Measurements from ENCODE around the gene THBS3.
"Not testable (repeated sequence)": the region's sequence is repeated elsewhere in the genome, so short reads cannot be mapped to it uniquely, and the experiment has no call there.

The THBS3 gene

GRCh38 chr1:155208541-155209311 lies 1.0 kb upstream of the THBS3 start, which contains the start of gene MTX1:
Gene MTX1 (plus strand): TSS chr1:155208695. CDS start chr1:155208805, 110 bp downstream.
- peak; percentile 57 to 64 for DNase-seq (ENCODE audit: low read depth in 2 of 2)

DNA sequence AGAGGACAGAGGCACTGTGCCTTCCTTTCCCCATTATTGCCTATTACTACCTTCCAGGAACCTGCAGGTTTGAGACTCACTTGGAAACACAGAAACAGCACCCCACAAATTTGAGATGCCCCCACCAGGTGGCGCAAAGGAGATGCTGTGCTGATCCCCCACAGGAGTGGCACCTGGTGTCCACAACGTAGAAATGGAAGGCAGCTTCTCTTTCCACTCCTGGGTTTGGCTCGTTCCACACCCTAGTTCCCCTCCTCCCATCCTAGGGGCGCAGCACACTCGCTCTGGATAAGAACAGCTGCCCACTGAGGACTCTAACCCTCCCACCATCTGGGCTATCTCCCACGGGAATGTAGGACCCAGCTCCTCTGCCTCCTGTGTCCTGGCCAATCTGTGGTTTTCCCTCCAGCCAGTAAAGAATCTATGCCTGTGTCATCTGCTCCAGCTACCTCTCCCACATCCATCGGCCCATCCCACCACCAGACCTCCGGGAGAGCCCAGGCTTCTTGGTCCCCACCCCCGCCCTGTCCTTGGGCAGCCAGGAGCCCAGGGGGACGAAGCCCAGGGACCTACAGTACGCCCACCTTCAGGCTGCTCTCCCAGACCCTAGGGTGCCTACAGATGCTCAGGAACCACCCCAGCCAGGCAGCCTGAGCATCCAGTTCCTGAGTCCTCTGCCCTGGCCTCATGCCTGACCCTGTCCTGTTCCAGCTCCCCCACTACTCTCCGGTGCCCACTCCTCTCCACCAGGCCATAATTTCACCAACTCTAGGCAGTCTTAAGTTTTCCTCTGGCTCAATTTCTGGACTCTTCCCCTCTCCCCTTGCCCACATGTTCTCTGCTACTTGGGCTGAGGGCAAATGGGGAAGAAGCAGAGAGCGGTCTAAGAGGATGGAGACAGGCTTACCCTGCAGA lies 549 bp downstream of the THBS3 start:
- peak in 1 of 2 experiments; percentile 57 for DNase-seq (ENCODE audit: low read depth in 2 of 2)

- DNase-seq (ENCODE audit: low read depth in 2 of 2) = no peak
These were observed 1.6 kb downstream of the THBS3 start for GRCh38 chr1:155205969-155206593.

GRCh38 chr1:155205035-155205434 lies 2.7 kb downstream of the THBS3 start:
- DNase-seq (ENCODE audit: low read depth in 2 of 2) = no peak

DNA sequence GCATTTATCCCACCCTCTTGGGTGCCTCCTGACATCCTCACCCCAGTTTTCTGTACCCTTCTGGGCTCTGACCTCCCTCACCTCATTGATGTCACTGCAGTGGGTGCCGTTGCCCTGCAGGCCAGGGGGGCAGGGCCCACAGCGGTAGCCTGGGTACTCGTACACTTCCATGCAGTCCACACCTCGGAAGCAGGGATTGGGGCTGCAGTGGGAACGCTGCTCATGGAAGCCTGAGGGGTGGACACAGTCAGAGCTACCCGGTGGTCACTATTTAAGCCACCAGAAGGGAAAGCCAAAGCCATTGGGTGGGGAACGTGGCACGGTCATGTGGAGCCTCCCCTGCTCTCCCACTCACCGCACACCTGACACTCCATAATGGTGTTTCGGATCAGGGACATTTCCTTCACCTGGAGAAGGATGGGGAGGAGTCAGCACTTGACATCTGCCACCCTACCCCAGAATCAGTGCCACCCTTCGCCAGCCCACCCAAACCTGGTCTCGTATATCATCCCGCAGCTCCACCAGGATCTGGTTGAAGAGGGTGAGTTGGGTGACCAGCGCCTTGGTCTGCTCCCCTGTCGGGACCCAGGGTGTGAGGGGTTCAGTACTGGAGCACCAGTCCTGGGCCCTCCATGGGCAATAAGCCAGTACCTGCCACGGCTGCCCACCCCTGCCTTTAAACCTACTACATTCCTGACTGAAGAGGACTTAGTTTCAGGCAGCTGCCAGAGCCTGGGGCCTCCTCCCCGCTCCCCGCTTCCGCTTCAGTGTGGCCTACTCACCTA lies 4.8 kb downstream of the THBS3 start:
- DNase-seq (ENCODE audit: low read depth in 2 of 2) = no peak

GRCh38 chr1:155202198-155202597 lies 5.5 kb downstream of the THBS3 start:
- no peak for DNase-seq (ENCODE audit: low read depth in 2 of 2)

DNA sequence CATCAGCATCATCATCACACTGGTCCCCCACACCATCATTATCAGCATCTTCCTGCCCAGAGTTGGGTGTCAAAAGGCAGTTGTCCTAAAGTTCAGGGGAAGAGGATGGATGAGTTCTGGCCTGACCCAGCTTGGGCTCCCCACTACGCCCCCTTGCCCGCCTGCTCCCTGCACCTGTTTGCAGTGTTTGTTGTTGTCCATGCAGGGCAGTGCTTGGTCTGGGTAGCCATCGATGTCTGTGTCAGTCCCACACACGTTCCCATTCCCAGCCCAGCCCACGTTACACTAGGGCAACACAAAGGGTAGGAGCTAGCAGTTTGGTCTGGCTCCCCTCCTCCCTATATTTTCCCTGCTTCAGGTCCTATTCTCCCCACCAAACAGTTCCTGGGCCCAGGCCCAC lies 6.8 kb downstream of the THBS3 start:
- DNase-seq (ENCODE audit: low read depth in 2 of 2) = no peak

DNA sequence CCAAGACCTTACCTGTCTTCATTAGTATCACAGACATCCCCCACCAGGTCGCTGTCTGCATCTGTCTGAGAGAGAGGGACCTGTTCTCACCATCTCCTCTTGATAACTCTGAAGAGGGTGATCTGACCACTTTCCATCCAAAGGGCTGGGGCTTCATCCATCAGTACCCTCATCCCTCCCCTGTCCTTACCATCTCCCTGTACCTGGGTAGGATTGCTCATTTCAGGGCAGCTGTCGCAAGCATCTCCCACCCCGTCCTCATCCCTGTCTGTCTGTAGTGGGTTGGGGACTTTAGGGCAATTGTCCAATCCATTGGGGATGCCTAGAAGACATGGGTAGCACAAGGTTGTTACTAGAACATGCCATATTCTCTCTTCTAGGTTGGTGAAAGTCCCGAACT lies 7.9 kb downstream of the THBS3 start:
- no peak for DNase-seq (ENCODE audit: low read depth in 2 of 2)

DNA sequence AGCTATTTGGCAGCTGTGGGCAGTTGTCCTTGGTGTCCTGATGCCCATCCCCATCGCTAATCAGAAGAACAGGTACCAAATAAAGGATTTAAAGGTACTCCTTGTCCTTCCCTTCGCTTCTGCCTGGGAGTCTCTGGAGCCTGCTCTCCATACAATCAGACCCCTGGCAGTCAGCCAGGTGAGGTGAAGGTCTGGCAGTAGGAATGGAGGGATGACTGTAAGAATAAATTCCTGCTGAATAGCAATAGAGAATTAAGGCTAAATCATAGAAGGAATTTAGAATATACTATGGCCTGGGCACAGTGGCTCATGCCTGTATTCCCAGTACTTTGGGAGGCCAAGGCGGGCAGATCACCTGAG lies 9.2 kb downstream of the THBS3 start:
- DNase-seq (ENCODE audit: low read depth in 2 of 2) = no peak

DNA sequence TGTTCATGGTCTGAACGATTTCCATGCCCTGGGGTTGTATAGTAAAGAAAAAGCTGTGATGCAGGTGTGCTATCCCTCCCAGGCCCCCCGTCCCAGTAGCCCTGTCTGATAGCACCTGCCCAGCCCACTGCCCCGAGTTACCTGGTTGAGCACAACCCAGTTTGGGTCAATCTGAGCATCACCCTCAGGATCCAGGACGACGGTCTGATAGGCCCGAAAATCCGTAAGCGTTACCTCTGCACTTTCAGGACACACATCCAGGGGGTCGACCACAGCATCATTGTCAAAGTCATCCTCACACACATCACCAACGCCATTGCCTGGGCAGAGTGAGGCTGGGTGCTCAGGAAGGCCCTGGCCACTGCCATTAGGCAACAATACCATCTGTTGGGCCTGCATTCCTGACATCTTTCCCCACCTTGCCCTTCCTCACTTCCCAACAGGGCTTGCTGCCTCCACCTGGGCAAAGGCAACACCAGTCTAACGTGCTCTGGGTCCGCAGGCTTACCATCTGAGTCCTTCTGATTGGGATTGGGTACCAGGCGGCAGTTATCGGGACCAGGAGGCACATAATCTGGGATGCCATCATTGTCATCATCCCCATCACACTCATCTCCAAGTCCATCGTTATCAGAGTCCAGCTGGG lies 9.7 kb downstream of the THBS3 start:
- DNase-seq (ENCODE audit: low read depth in 2 of 2) = no peak

GRCh38 chr1:155196893-155197638 lies 10.6 kb downstream of the THBS3 start:
- no peak for DNase-seq (ENCODE audit: low read depth in 2 of 2)

- no peak for DNase-seq (ENCODE audit: low read depth in 2 of 2)
These were observed 11.4 kb downstream of the THBS3 start for GRCh38 chr1:155196103-155196892.

- no peak for DNase-seq (ENCODE audit: low read depth in 2 of 2)
These were observed 12.2 kb downstream of the THBS3 start for GRCh38 chr1:155195201-155196102.

- DNase-seq (ENCODE audit: low read depth in 2 of 2) = not testable (repeated sequence)
These were observed 13.8 kb downstream of the THBS3 start for GRCh38 chr1:155193991-155194240.

GRCh38 chr1:155193275-155193990 lies 14.3 kb downstream of the THBS3 start:
- peak; percentile 81 to 83 for DNase-seq (ENCODE audit: low read depth in 2 of 2)

DNA sequence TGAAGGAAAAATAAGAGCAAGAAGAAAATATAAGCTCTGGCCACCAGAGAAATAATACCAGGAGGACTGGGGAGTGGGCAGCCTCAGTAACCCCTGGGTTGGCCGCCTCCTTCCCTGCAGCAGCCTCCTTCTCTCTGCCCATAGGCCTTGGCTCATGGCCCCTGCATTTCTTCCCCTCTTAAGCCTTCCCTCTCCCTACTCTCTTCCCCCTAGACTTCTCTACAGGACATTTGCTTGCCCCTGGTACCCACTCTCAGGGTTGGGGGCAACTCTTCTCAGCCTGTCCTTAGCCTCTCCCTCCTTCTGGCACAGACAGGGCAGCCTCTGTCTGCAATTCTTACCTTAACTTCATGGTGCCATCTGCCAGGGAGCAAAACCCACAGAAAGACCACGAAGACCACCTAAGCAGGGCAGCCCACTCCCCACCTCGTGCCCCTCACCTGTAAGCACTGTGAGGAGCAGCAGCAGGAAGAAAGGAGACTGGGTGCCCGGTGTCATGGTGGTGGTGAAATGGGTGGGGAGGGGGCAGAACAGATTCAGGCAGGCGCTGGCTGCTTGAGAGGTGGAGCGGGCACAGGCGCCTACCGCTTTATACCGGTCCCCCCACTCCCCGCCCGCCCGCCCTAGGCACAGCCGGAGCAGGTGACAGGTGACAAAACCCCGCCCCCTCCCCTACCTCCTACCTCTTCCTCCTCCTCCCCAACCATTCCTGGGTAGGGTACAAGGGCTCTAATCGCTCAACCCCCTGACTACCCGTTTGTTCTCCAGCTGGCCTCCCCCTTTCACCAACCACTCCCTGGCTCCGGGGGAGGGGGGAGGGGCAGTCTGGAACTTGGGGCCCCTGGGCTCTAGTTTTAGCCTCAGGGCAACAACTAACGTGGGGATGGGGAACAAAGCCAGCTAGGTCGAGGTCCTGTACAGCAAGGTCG lies 15.1 kb downstream of the THBS3 start:
- no peak for DNase-seq (ENCODE audit: low read depth in 2 of 2)

- no peak for DNase-seq (ENCODE audit: low read depth in 2 of 2)
These were observed 15.8 kb downstream of the THBS3 start for GRCh38 chr1:155191904-155192303.

All from fibroblast of skin of left quadriceps (primary cell).